ENCODE results near the gene ID4. TPM values are rescaled to one million over a fixed set of nuclear protein-coding genes. Genes with fewer than 3 reads are reported as not detected.
A peak's percentile ranks its signal among the peaks of the same experiment; 100 is the strongest.

Gene ID4
- total RNA-seq, 4 donors from 2014 or later: 0.36 to 5.8 (median 1.3) TPM

GRCh38 chr6:19803331-19804204 lies 33.6 kb upstream of the ID4 start:
- Histone ChIP-seq H3K36me3 (no peaks in the 10 kb centered on the region), H3K4me3 (peak overlapping the region; percentile 56 to 85 (median 66)), H3K27ac (peak overlapping the region; percentile 27 to 96 (median 88)), H3K9me3 (no peaks in the 10 kb centered on the region), H3K4me1 (peaks cover 3 to 14% of the 10 kb centered on the region in 2 donors), H3K27me3 (no peaks in the 10 kb centered on the region)
- in situ Hi-C loops (cut with MboI; ENCODE audit: low sequenced_read_pairs in 4 of 4): no loop called here
- intact Hi-C loops (cut with DNase I; ENCODE audit: low total_unique reads): loop anchor here (1.0 kb wide), 1 partner anchor 34 kb away; the partner anchor contains the start of gene ID4
- ATAC-seq (no peak), DNase-seq (no peak)
- TF ChIP-seq POLR2A (IDR thresholded peaks at IDR 0.05) (no peak), CTCF (IDR thresholded peaks at IDR 0.05 in 4 of 5, conservative IDR thresholded peaks at IDR 0.05 in 1 of 5) (no peak)

GRCh38 chr6:19804205-19805128 lies 32.7 kb upstream of the ID4 start:
- Histone ChIP-seq H3K4me1 (peaks cover 3 to 14% of the 10 kb centered on the region in 2 donors), H3K27ac (peak overlapping the region; percentile 67 to 96 (median 88)), H3K9me3 (no peaks in the 10 kb centered on the region), H3K36me3 (no peaks in the 10 kb centered on the region), H3K4me3 (peak overlapping the region; percentile 56 to 85 (median 66)), H3K27me3 (no peaks in the 10 kb centered on the region)
- intact Hi-C loops (cut with DNase I; ENCODE audit: low total_unique reads): loop anchor here (1.0 kb wide), 1 partner anchor 33 kb away; the partner anchor contains the start of gene ID4
- in situ Hi-C loops (cut with MboI; ENCODE audit: low sequenced_read_pairs in 4 of 4): no loop called here
- peak; percentile 73 to 78 for TF ChIP-seq POLR2A (IDR thresholded peaks at IDR 0.05)
- no peak for TF ChIP-seq CTCF (IDR thresholded peaks at IDR 0.05 in 4 of 5, conservative IDR thresholded peaks at IDR 0.05 in 1 of 5)
- DNase-seq: peak; percentile 85 to 94
- ATAC-seq: peak; percentile 94 to 96

GRCh38 chr6:19805129-19805481 lies 32.1 kb upstream of the ID4 start:
- no peaks in the 10 kb centered on the region for H3K9me3 ChIP-seq
- DNase-seq (no peak), ATAC-seq (peak in 1 of 2 donors; percentile 17)
- no peaks in the 10 kb centered on the region for H3K36me3 ChIP-seq
- peak overlapping the region; percentile 56 to 85 (median 66) for H3K4me3 ChIP-seq
- peaks cover 3 to 14% of the 10 kb centered on the region in 2 donors for H3K4me1 ChIP-seq
- H3K27ac ChIP-seq: peak overlapping the region; percentile 67 to 96 (median 88)
- no peaks in the 10 kb centered on the region for H3K27me3 ChIP-seq
- in situ Hi-C loops (cut with MboI; ENCODE audit: low sequenced_read_pairs in 4 of 4): no loop called here
- intact Hi-C loops (cut with DNase I; ENCODE audit: low total_unique reads): no loop called here
- TF ChIP-seq POLR2A (IDR thresholded peaks at IDR 0.05) (peak in 1 of 2 donors; percentile 10), CTCF (IDR thresholded peaks at IDR 0.05 in 4 of 5, conservative IDR thresholded peaks at IDR 0.05 in 1 of 5) (no peak)

- DNase-seq (no peak), ATAC-seq (no peak)
- intact Hi-C loops (cut with DNase I; ENCODE audit: low total_unique reads) (no loop called here), in situ Hi-C loops (cut with MboI; ENCODE audit: low sequenced_read_pairs in 4 of 4) (no loop called here)
- TF ChIP-seq POLR2A (IDR thresholded peaks at IDR 0.05): no peak
- TF ChIP-seq CTCF (IDR thresholded peaks at IDR 0.05 in 4 of 5, conservative IDR thresholded peaks at IDR 0.05 in 1 of 5): no peak
- Histone ChIP-seq H3K27ac (no peak overlapping the region), H3K27me3 (no peaks in the 10 kb centered on the region), H3K36me3 (no peaks in the 10 kb centered on the region), H3K9me3 (no peaks in the 10 kb centered on the region), H3K4me1 (peaks cover 3 to 14% of the 10 kb centered on the region in 2 donors), H3K4me3 (no peak overlapping the region)
Observed at GRCh38 chr6:19806971-19807396, 30.2 kb upstream of the ID4 start.
